HEK293 (cell line): Measurements from ENCODE around the gene TCF21.

Source experiments
- BCL11A ChIP-seq: fragments of 450-650 bp; formaldehyde crosslinking; IDR thresholded peaks from 2 replicates; pipeline ENCODE4 v1.5.1; 2016; ENCODE audit warnings: low read depth, missing biosample characterization, missing genetic modification characterization
- GFI1B ChIP-seq: fragments of 450-650 bp; formaldehyde crosslinking; IDR thresholded peaks from 2 replicates; pipeline ENCODE4 v1.5.1; 2016; ENCODE audit warnings: missing biosample characterization, missing genetic modification characterization
- HIC1 ChIP-seq: fragments of 450-650 bp; formaldehyde crosslinking; IDR thresholded peaks from 2 replicates; pipeline ENCODE4 v1.5.1; 2016; ENCODE audit warnings: missing biosample characterization, missing genetic modification characterization
- PBX3 ChIP-seq: sonication (generic); formaldehyde crosslinking; IDR thresholded peaks from 2 replicates; pipeline ENCODE4 v1.8.1; 2022; ENCODE audit warnings: mild to moderate bottlenecking, moderate library complexity, missing genetic modification reagents
- PRDM10 ChIP-seq: fragments of 450-650 bp; formaldehyde crosslinking; IDR thresholded peaks from 2 replicates; pipeline ENCODE4 v1.5.1; 2016; ENCODE audit warnings: missing biosample characterization, missing genetic modification characterization
- SCRT1 ChIP-seq: fragments of 450-650 bp; formaldehyde crosslinking; IDR thresholded peaks from 2 replicates; pipeline ENCODE4 v1.5.1; 2016; ENCODE audit warnings: missing biosample characterization, missing genetic modification characterization, borderline replicate concordance
- SP3 ChIP-seq: fragments of 450-650 bp; formaldehyde crosslinking; IDR thresholded peaks from 2 replicates; pipeline ENCODE4 v1.5.1; 2016; ENCODE audit warnings: missing biosample characterization, missing genetic modification characterization
- TCF7L2 ChIP-seq: IDR thresholded peaks from 2 replicates; pipeline ENCODE4 v1.6.1; 2011; ENCODE audit warnings: low read depth, mild to moderate bottlenecking, inconsistent platforms, low read length, moderate library complexity, borderline replicate concordance
- ZBTB11 ChIP-seq: fragments of 450-650 bp; formaldehyde crosslinking; conservative IDR thresholded peaks from 2 replicates; pipeline ENCODE4 v1.5.1; 2016; ENCODE audit warnings: low read depth, missing biosample characterization, missing genetic modification characterization
- ZBTB6 ChIP-seq: fragments of 450-650 bp; formaldehyde crosslinking; IDR thresholded peaks from 2 replicates; pipeline ENCODE4 v1.5.1; 2017; ENCODE audit warnings: missing biosample characterization, missing genetic modification characterization
- ZBTB8A ChIP-seq: fragments of 450-650 bp; formaldehyde crosslinking; IDR thresholded peaks from 2 replicates; pipeline ENCODE4 v1.5.1; 2016; ENCODE audit warnings: missing biosample characterization, missing genetic modification characterization
- ZNF19 ChIP-seq: fragments of 450-650 bp; formaldehyde crosslinking; IDR thresholded peaks from 2 replicates; pipeline ENCODE4; 2016; ENCODE audit warnings: missing biosample characterization, missing genetic modification characterization, low read depth
- ZNF239 ChIP-seq: fragments of 450-650 bp; formaldehyde crosslinking; IDR thresholded peaks from 2 replicates; pipeline ENCODE4 v1.5.1; 2016; ENCODE audit warnings: missing biosample characterization, missing genetic modification characterization
- ZNF24 ChIP-seq: fragments of 450-650 bp; formaldehyde crosslinking; IDR thresholded peaks from 2 replicates; pipeline ENCODE4 v1.5.1; 2016; ENCODE audit warnings: missing biosample characterization, missing genetic modification characterization
- ZNF280D ChIP-seq: fragments of 450-650 bp; formaldehyde crosslinking; IDR thresholded peaks from 2 replicates; pipeline ENCODE4 v1.5.1; 2016; ENCODE audit warnings: missing biosample characterization, missing genetic modification characterization
- ZNF350 ChIP-seq: fragments of 450-650 bp; formaldehyde crosslinking; IDR thresholded peaks from 2 replicates; pipeline ENCODE4 v1.5.0; 2017; ENCODE audit warnings: missing biosample characterization, mild to moderate bottlenecking, missing genetic modification characterization
- ZNF48 ChIP-seq: fragments of 450-650 bp; formaldehyde crosslinking; IDR thresholded peaks from 2 replicates; pipeline ENCODE4 v1.5.1; 2016; ENCODE audit warnings: missing biosample characterization, missing genetic modification characterization
- ZNF549 ChIP-seq: fragments of 450-650 bp; IDR thresholded peaks from 2 replicates; pipeline ENCODE4 v1.5.1; 2018; ENCODE audit warnings: missing biosample characterization, missing genetic modification characterization, mild to moderate bottlenecking, inconsistent platforms, moderate library complexity
- ZNF677 ChIP-seq: fragments of 450-650 bp; IDR thresholded peaks from 2 replicates; pipeline ENCODE4 v1.5.0; 2018; ENCODE audit warnings: missing biosample characterization, mild to moderate bottlenecking, missing genetic modification characterization, moderate library complexity
- ZNF76 ChIP-seq: fragments of 450-650 bp; formaldehyde crosslinking; IDR thresholded peaks from 2 replicates; pipeline ENCODE4; 2016; ENCODE audit warnings: low read depth, missing biosample characterization, missing genetic modification characterization, borderline replicate concordance
- ZSCAN16 ChIP-seq: fragments of 450-650 bp; formaldehyde crosslinking; IDR thresholded peaks from 2 replicates; pipeline ENCODE4 v1.5.1; 2016; ENCODE audit warnings: missing biosample characterization, missing genetic modification characterization
- ZSCAN18 ChIP-seq: fragments of 450-650 bp; formaldehyde crosslinking; IDR thresholded peaks from 2 replicates; pipeline ENCODE4 v1.5.1; 2016; ENCODE audit warnings: missing biosample characterization, missing genetic modification characterization

The TCF21 gene

GRCh38 chr6:133854364-133855275, 34.3 kb upstream of the TCF21 start (continued):
- TF ChIP-seq ZBTB6 (tag by site-specific recombination) (no peak), ZNF48 (no peak), ZBTB11 (tag by site-specific recombination) (no peak), ZNF350 (no peak), PRDM10 (peak; percentile 95), GFI1B (tag by site-specific recombination) (no peak), ZNF677 (tag by site-specific recombination) (no peak), ZNF76 (no peak), SP3 (tag by site-specific recombination) (peak; percentile 60), ZNF19 (tag by site-specific recombination) (no peak), PBX3 (CRISPR knock-in tag) (no peak), ZNF24 (tag by site-specific recombination) (no peak), TCF7L2 (no peak), BCL11A (no peak), ZSCAN16 (tag by site-specific recombination) (no peak), SCRT1 (tag by site-specific recombination) (no peak), ZSCAN18 (tag by site-specific recombination) (no peak), ZBTB8A (tag by site-specific recombination) (no peak), HIC1 (tag by site-specific recombination) (peak; percentile 55), ZNF280D (tag by site-specific recombination) (no peak), ZNF239 (tag by site-specific recombination) (no peak), ZNF549 (tag by site-specific recombination) (no peak)
